ENCODE measurements around the gene ABCA7. TPM values are rescaled to one million over a fixed set of nuclear protein-coding genes. Genes with fewer than 3 reads are reported as not detected.

The ABCA7 gene
- total RNA-seq, 4 donors from 2014 or later = 0.59 to 10.4 (median 2.7) TPM

GRCh38 chr19:1061987-1062386, 22.1 kb downstream of the ABCA7 start:
- no peak overlapping the region for H3K27ac ChIP-seq

GRCh38 chr19:1062387-1063029, 22.6 kb downstream of the ABCA7 start:
- Histone ChIP-seq H3K4me3 (no peak overlapping the region), H3K4me1 (peaks cover 0 to 15% of the 10 kb centered on the region in 2 donors), H3K27ac (no peak overlapping the region), H3K9me3 (peaks cover 0 to 24% of the 10 kb centered on the region in 2 donors), H3K36me3 (no peaks in the 10 kb centered on the region), H3K27me3 (peaks cover 11 to 15% of the 10 kb centered on the region in 2 donors)
- intact Hi-C loops (cut with DNase I; ENCODE audit: low total_unique reads) = no loop called here
- TF ChIP-seq CTCF (IDR thresholded peaks at IDR 0.05) (no peak), POLR2A (IDR thresholded peaks at IDR 0.05) (no peak)
- no peak for DNase-seq

More at GRCh38 chr19:1061987-1062386, 22.1 kb downstream of the ABCA7 start:
- H3K4me3 ChIP-seq = no peak overlapping the region
- no peaks in the 10 kb centered on the region for H3K36me3 ChIP-seq
- H3K27me3 ChIP-seq = peaks cover 6 to 13% of the 10 kb centered on the region in 2 donors
- peaks cover 0 to 29% of the 10 kb centered on the region in 2 donors for H3K9me3 ChIP-seq
- peaks cover 0 to 11% of the 10 kb centered on the region in 2 donors for H3K4me1 ChIP-seq
- TF ChIP-seq POLR2A (IDR thresholded peaks at IDR 0.05) (no peak), CTCF (IDR thresholded peaks at IDR 0.05) (no peak)
- DNase-seq = no peak
- intact Hi-C loops (cut with DNase I; ENCODE audit: low total_unique reads) = no loop called here

GRCh38 chr19:1063030-1063908, 23.4 kb downstream of the ABCA7 start:
- Histone ChIP-seq H3K27ac (no peak overlapping the region), H3K27me3 (peaks cover 13 to 22% of the 10 kb centered on the region in 2 donors), H3K36me3 (no peaks in the 10 kb centered on the region), H3K4me3 (no peak overlapping the region), H3K4me1 (peaks cover 0 to 15% of the 10 kb centered on the region in 2 donors), H3K9me3 (peaks cover 0 to 17% of the 10 kb centered on the region in 2 donors)
- no peak for TF ChIP-seq CTCF (IDR thresholded peaks at IDR 0.05)
- TF ChIP-seq POLR2A (IDR thresholded peaks at IDR 0.05) = no peak
- intact Hi-C loops (cut with DNase I; ENCODE audit: low total_unique reads) = no loop called here
- no peak for DNase-seq

GRCh38 chr19:1063909-1064660, 24.2 kb downstream of the ABCA7 start:
- H3K4me1 ChIP-seq = peaks cover 0 to 15% of the 10 kb centered on the region in 2 donors
- H3K36me3 ChIP-seq = no peaks in the 10 kb centered on the region
- H3K27me3 ChIP-seq = peaks cover 13 to 30% of the 10 kb centered on the region in 2 donors
- no peak for DNase-seq
- H3K9me3 ChIP-seq = peaks cover 0 to 8% of the 10 kb centered on the region in 2 donors
- TF ChIP-seq POLR2A (IDR thresholded peaks at IDR 0.05) (no peak), CTCF (IDR thresholded peaks at IDR 0.05) (no peak)
- H3K27ac ChIP-seq = no peak overlapping the region
- intact Hi-C loops (cut with DNase I; ENCODE audit: low total_unique reads) = no loop called here
- H3K4me3 ChIP-seq = no peak overlapping the region

All from uterus (tissue), 4 donors.